NCI-H1092 treated with DMSO at 0.1 percent for 48 hours (cell line): ENCODE data around the gene DICER1.

Experiments used
- DNase-seq: peaks from one replicate; lab custom pipeline; 2025; lab: John Stamatoyannopoulos, UW

The DICER1 gene

DNA sequence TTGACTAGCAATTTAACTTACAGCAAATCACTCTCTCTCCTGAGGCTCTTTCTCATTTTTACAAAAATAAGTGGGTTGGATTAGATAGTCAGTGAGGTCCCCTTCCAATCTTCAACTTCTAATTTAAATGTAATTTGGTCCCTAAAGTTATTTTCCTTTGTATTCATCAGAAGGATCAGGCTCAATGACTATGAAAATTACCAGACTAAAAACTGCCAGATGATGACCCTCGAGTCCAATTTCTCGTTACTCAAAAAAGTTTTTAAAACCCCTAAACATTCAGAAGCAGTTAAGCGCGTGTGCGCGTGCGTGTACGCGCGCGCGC, 34.7 kb downstream of the DICER1 start:
- DNase-seq: no peak

DNA sequence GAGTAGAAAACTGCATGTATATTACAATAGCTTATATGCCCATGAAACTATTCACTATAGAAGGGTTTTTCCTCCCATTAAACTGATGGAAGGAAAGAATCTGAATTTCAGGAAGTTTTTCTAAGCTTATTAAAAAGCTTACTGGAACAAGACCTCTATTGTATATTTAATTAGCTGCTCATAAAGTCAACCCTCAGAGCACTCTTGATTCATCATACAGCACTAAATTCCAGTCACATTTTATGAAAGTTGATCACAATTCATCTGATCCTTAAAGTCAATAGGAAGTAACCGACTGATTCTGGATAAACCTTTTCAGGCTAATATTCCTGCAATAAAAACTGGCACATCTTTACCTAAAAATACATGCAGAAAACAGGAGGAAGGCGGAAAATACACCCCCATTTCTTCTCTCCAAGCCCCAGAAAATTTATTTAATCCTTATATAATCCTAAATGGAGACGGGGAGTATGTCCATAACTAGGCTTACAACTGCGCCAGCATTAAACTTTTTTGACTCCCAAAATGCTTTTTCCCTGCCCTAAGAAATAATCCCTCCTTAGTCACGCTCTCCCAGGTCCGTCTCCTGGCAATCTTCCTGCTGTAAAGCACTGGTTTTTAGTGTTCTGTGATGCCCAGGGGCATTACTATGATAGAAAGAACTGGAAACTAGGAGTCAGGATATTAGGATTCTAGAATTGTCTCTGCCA, 35.3 kb downstream of the DICER1 start:
- no peak for DNase-seq

DNA sequence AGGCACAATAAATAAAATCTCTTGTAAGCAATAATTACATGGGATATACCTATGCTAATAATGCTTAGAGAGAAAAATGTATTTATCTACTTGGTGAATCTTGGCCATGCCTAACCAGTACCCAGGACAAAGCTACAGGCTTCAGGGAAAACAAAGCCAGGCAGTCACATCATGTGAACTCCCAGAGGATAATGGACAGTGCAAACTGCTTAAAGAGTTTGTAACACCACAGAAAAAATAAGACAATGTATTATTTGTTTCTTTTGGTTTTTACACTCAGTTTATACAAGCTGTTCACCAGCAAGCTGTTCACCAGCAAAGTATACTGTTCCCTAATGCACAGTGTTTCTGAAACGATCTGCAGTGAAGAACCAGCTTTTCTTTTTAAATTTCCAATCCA, 38.0 kb downstream of the DICER1 start:
- no peak for DNase-seq

DNA sequence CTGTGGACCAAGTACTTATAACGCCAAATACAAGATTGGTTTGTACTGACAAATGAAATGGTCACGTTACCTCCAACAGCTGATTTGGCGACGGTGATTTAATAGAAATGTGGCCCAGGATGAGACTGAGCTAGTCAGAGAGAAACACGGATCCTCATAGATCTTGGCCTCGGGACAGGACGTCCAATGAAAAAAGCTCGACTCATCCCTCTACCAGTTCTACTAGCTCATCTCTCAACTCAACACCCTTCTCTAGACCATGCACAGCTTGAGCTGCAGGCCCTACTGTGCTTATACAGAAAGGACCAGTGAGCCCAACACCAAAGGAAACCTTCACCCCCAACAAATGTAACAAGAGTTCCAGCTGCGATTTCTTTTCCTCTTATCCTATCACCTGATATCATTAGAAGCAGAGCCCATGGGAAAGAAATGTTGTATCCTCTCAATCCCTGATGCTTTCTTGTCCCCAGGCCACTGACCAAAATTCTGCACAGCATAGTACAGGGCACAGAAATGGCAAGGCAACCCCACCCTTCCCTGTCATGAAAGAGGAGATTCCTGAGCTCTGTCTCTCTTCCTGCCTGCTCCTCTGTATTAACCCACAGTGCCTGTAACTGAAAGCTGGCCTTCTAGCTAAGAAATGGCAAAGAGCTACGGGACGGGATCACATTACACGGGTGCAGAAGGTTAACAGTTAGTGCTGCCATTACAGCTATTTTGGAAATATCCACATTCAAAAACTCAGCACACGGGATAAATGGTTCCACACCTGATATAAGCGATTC, 39.2 kb downstream of the DICER1 start:
- DNase-seq: no peak

DNA sequence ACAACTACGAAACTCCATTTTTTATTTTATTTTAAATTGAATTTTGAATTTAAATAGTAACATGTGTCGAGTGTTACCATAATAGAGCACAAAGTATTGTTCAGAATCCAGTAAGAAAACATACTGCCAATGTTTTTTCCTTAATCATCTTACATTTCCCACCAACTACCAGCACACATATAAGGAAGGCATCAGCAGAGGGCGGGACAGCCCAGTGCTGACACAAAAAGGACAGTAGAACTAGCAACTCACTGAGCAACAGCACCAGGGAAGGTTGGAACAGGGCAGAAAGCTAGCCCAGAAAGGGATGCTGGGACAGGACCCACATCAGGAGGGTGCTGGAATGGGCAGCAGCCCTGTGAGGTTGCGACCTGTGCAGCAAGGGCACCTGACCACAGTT, 43.9 kb downstream of the DICER1 start:
- no peak for DNase-seq

DNA sequence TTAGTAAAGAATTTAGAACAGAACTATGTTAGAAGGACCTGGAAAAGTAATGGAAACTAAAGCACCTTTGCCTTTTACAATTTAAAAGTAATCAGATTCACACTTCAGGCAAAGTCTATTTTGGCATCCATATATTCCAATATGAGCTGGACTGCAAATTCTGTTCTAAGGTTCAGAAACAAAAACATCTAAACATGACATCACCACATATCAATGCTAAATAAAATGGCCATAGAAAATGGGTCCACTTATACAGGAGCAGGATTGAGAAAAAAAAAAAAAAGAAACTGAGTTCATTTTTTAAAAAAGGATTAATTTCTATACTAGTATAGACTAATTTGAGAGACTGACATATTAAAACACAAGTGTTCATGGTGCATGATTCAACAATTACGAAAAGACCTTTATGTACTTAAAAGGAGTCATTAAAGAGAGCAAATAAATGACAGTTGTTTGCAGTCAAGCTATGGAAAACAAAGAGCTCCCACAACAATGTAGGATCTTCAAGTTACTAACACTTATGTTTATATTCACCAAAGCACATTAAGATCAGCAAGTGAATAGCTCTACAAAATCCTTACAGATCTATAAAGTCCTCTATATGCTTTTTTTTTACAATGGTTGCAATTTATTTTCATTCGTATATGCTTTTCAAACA, 45.7 kb downstream of the DICER1 start:
- DNase-seq: no peak

DNA sequence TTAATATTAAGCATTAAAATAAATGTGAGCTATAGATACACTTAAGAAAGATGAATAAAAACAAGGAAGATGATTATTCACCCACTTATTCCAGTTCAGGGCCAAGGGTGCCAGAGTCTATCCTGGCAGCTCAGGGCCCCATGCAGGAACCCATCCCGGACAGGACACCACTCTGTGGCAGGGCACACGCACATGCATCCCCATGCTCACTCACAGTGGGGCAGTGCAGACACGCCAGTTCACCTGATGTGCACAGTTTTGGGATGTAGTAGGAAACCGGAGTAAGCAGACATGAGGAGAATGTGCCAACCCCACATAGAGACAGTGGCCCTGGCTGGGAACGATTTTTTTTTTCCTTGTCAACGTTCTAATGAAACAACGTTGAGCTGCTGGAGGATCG, 47.2 kb downstream of the DICER1 start:
- no peak for DNase-seq

DNA sequence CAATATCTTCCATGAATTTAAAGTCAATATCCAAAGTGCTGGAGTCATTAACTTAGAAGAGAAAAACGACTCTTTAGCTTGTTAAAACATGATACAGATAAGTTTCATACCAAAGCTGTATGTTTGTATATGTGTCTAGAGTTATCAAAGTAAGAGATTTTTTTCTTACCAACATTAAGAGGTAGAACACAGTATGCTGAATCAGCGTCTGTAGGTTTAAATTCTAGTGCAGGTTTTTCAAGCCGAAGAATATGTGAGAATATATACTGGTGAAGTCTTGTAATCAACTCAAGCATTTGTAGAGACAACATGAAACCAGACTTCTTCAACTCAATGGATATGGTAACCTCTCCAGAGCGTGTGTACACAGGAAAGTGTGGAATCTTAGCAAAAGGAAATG, 49.6 kb downstream of the DICER1 start:
- DNase-seq: no peak

DNA sequence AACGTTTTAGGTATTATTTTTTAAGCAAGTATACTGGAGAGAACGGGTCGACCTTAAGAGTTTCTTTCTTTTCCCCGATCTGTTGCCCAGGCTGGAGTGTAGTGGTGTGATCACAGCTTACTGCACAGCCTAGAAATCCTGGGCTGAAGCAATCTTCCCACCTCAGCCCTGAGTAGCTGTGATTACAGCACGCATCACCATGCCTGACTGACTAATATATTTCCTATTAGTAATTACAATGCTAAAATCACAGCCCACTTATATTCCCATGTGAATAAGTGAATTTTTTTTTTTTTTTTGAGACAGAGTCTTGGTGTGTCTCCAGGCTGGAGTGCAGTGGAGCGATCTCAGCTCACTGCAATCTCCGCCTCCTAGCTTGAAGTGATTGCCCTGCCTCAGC, 50.4 kb downstream of the DICER1 start:
- no peak for DNase-seq

DNA sequence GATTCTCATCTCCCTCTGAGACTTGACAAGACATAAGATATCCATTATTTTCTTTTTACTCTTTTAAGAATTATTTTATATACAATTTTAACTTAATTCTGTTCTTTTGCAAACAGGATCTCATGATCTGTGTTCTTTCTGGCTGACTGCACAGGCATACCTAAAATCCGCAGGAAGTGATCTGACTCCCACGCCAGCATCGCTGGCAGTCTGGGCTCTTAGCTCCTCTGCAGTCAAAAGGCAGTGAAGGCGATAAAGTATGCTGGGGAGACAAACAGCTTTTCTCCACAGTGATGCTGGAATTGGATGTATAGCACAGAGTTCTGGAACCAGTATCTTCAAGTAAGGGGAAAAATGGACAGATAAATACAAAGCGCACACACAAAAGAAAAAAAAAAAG, 52.4 kb downstream of the DICER1 start:
- DNase-seq: no peak

DNA sequence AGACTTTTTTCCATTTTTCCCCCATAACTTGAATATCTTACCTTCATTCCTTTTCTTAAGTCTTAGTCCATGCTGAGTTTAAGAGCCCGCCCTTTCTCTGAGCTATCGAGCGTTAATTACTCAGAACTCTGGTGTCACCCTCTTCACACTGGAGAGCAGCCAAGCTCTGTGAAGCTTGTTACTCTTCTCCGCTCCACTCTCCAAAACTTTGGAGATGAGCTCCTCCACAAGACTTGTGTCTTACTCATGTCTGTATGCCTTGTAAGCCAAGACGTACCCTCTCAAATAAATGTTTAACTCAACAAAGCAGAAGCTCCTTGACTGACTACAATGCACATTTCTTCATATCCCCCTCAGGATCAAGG, 54.7 kb downstream of the DICER1 start:
- DNase-seq: no peak

DNA sequence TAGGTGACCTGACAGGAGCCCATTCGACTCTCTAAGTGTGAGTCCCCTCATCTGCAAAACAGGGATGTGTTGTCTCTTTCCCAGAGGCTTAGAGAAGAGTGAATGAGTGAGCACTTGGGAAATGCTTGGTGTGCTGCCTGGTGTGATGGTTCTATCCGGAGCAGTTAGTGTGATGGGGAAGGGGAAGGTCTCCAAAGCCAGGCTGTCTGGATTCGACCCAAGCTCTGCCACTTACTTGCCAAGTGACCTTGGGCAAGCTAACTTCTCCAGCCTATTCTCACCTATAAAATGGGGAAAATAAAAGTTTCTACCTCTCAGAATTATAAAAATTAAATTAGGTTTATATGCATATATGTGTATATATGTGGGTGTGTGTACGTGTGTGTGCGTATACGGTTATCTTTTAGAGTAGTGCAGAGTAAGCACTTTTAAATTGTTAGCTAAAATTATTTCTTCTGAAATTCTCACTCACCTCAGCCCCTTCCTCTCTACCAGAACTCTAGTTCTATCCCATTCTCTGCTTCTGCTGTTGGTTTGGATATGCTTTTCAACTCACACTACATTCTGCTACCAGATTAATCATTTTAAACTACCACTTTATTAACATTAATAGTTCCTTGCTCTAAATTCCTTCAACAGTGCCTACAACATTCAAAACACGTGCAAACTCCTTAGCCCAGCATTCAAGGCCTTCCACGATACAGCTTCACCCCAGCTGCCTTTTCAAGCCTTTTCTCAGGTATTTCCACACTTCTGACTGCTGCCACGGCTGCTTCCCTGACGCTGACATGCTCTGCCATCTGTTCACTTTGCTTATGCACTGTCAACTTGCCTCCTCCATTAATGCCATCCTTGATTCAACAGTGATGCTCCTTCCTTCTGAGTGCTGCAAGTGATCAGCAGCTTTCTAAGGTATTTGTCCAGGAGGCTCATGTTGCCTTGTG, 55.3 kb downstream of the DICER1 start:
- DNase-seq: no peak

DNA sequence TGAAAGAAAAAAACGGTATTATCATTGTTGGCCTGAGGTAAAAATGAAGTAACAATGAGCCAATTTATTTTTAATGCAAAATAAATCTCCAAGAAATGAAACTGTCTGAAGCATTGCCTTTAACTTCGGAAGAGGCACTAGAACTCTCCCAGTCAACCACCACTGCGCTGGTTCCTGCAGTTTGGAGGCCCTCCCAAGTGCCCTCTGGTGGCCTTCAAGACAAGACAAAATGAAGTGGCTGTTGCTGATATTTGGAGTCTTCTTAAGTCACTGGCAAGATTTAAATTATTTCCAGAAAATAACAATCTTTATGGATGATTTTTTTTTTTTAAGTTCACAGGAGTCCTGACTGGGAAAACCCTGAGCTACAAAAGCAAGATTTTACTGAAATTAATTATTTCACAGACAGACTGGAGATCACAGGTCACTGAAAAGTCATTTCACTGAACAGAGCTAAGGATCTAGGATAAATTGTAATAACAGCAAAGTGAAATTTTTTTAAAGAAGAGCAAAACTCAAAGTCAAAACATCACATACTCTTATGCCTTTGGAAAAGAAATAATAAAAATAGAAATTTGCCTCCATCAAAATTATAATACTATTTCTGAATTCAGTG, 58.2 kb downstream of the DICER1 start:
- peak; percentile 39 for DNase-seq

DNA sequence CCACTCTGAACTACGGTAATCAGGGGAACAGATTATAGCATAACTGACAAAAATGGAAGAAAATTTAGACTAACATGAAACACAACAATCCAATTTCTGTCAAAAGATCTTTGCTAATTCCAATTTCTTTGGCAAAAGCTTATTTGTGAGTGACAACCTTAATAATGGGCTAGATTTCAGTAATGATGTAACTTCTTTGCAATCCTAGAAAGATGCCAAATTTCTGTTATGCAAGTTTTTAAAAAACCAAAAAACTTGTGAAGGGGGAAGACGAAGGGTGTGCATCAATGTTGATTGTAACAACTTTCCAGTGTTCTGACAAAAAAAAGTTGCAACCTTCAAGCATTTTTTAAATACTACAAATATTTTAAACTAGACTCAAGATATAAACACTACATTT, 59.9 kb downstream of the DICER1 start:
- DNase-seq: no peak

DNA sequence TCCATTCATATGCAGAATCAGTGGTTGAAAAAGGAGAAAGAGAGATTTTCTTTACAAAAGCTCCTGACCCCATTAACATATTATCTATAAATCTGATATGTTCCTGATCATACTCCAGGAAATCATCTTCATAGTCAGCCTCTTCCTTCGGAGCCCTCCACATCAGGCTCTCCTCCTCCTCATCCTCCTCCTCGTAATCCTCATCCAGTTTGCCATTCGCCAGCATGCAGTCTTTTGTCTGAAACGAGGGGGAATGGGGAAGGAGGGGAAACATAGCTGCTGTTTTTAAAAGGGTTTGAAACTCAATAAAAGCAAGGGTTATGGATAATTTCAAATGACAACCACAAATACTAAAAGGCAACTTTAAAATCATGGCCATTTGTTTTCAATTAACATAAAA, 60.9 kb downstream of the DICER1 start:
- DNase-seq: no peak

DNA sequence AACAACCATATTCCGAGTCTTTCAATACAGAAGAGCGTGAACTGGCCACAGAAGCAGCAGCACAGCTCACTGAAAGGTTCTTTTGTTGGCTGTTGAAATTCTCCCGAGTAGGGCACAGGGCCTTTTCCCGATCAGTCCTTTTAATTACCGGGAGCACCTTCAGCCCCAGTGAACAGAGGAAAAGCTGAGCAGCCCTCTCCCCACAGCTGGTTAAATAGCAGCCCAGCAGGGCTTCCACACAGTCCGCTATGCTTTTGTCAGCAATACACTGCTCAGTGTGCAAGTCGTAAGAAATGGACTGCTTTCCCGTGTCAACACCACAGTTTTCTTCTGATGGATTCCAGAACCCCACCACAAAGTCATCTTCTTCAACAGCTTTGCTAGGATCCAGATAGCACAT, 61.3 kb downstream of the DICER1 start:
- no peak for DNase-seq

DNA sequence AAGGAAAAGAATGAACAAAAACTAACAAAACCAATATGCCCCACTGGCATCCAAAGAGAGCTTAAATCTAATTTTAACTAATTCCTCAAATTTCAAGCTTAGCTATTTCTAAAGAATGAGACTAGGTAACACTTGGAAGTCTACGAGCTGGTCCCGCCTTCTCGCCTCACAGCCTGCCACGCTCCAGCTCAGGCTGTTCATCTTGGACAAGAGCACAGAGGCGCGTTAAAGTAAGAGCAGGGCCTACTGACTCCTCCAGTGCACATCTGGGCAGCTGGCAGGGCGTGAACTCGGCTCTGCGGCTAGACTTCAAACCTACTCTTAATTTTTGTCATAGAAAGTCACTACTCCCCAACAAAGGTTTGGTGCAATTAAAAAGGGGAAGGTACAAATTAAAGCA, 64.6 kb downstream of the DICER1 start:
- DNase-seq: no peak

DNA sequence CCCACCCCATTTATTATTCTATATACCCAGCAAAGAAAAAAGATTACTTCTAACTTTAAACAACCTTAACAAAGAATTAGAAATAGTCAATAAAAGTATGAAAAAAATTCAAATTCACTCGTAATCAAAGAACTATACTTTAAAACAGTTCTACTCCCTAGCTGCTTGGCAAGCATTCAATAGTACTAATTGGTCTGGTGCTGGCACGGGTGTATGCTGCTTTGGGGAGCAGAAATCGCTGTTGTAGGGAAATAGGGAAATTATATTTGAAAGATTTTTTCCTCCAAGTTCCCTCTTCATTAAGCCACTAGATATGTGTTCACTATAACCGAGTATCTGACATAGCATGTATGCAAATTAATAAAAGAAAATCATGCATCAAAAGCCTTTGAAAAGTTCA, 65.7 kb downstream of the DICER1 start:
- no peak for DNase-seq

DNA sequence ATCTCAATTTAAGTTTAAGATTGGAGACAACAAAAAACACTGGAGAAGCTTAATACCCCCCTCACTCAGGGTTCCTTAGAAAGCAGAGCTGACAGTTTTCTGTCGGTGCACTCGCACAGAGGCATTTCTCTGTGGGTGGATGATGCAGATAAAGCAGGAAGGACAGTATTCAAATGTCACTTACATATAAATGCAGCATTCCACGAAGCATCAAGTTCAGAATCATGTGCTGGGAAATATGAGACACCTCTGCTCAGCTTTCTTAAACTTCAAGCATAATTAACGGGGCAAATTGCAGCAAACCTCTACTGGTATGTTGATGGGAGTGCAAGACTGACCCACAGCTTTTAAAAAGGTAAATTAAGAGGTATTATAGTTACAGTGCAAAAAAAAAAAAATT, 68.7 kb downstream of the DICER1 start:
- DNase-seq: no peak

DNA sequence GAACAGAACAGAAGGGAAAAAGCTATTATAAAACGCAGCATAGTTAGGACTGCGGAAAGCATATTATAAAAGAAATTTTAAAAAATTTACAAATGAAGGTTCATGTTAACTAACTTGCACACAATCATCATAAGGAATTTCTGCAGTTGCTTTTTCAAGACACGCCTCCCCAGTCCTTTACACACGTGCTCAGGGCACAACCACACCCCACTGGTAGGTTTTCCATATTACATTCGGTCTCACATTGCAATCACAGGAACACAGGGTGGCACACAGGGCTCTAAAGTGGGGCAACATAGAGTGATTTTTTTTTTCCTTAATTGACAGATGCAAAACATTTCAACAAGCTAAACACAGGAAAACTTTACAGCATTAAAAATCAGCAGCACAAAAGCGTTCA, 69.7 kb downstream of the DICER1 start:
- DNase-seq: no peak

DNA sequence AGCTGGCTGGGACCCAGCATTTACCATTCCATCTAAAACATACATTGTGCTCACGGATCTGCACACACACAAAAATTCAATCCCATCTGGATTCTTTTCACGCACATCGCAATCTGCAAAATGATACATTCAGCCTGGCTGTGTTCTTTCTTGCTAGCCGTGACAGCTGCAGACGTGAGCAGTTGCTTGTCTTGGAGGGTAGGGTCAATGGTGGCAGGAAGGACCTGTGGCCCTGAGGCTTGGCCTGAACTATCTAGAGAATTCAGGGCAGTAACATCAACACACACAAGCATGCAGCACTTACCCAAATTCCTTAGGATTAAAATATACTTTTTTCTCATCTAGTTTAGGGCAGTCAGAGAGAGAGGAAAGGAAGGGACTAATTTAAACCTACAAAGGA, 72.0 kb downstream of the DICER1 start:
- no peak for DNase-seq

DNA sequence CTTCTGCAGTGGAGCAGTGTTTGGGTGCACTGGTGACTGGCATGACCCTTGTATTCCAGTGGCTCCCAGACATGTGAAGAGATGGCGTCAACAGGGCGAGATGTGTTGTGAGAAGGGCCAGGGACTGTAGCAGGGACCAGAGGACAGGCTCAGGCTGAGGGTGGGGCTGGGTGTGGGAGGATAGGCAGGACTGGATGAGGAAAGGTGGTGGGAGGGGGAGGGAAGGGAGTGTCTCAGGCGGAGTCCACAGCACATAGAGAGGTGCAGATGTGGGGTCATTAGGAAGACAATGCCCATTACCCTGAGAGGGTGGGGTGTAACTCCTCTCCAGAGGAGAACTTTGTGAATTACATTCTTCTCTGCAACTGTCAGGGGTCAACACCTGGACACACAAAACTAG, 78.5 kb downstream of the DICER1 start:
- DNase-seq: no peak
